Activated CD4-positive, alpha-beta memory T cell treated with anti-CD3 and anti-CD28 coated beads, Interleukin-2, amount 10 ng/mL, durations not matched to agents 7 days and 5 days (primary cell): ENCODE measurements around the gene COPS7B. TPM values are rescaled to one million over a fixed set of nuclear protein-coding genes. Genes with fewer than 3 reads are reported as not detected.

ENCODE experiments used
- CTCF ChIA-PET: fragments of 350-600 bp; sonication (Branson Sonifier 250); formaldehyde crosslinking; loops from one replicate; lab custom pipeline; 2021; ENCODE audit warnings: antibody characterized with exemption, inconsistent platforms; lab: Charles Lee
- POLR2A ChIA-PET: fragments of 350-600 bp; sonication (Branson Sonifier 250); formaldehyde crosslinking; loops from one replicate; lab custom pipeline; 2021; ENCODE audit warnings: antibody characterized with exemption; lab: Charles Lee
- DNase-seq: peaks from one replicate; pipeline ENCODE4 v3.0.0-alpha.2; 2020
- H3K27ac Mint-ChIP-seq: one replicate; pipeline ENCODE4 v1.8.0; 2021; ENCODE audit warnings: mild to moderate bottlenecking, mixed read lengths
- H3K27me3 Mint-ChIP-seq: one replicate; pipeline ENCODE4 v1.8.0; 2021; ENCODE audit warnings: mixed read lengths
- H3K36me3 Mint-ChIP-seq: one replicate; pipeline ENCODE4 v1.8.0; 2021; ENCODE audit warnings: low read depth, mixed read lengths
- H3K4me1 Mint-ChIP-seq: one replicate; pipeline ENCODE4 v1.8.0; 2021; ENCODE audit warnings: mixed read lengths
- H3K4me3 Mint-ChIP-seq: one replicate; pipeline ENCODE4 v1.8.0; 2021; ENCODE audit warnings: mild to moderate bottlenecking, mixed read lengths
- H3K9me3 Mint-ChIP-seq: one replicate; pipeline ENCODE4 v1.8.0; 2021; ENCODE audit warnings: mixed read lengths
- total RNA-seq, 2 experiments: library from RNA; stranded (reverse); gene quantifications; one replicate each; pipeline ENCODE4 v1.2.3, GENCODE V29; 2021

Gene COPS7B
- total RNA-seq, 2 experiments from 2014 or later, result 35.1 to 38.4 TPM

DNA sequence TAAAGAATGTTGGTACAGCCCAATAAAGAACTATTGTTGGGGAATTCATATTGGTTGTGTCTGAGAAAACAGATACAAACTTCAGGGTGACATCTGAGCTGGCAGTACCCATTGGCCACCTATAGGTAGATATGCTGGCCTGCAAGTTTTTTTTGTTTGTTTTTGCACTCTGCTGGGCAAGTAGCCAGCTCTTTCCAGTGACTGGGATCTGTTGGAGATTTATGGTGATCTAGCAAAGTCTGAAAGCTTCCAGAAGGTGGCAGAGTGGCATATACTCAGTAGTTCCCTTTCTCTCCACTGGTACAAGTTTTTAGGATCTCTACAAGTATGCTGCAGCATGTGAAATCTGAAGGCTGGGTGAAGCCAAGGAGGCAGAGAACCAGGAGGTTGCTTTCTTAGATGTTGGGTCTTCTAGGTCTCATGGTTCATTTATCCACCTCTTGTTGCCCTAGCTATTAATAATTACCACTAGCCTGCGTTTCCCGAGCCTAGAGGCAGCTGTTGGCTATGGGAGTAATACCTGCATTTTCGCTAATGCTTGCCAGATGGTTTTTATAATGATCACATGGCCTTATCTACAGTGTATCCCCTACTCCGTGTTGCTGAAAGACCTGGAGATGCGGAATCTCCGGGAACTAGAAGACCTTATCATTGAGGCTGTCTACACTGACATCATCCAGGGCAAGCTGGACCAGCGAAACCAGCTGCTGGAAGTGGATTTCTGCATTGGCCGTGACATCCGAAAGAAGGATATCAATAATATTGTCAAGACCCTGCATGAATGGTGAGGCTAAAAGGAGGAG is 9.5 kb downstream of the COPS7B start:
- ChIA-PET CTCF (no interaction called here), POLR2A (interaction anchor here (0.8 to 1.2 kb wide), 3 partner anchors 10 to 14 kb away, joined by 3 read pairs; partner anchors contain the start of gene PDE6D)
- DNase-seq, result no peak
- Mint-ChIP-seq H3K4me1 (no peaks in the 10 kb centered on the region), H3K27ac (no peak overlapping the region), H3K36me3 (peaks cover 51% of the 10 kb centered on the region), H3K4me3 (no peak overlapping the region), H3K27me3 (no peaks in the 10 kb centered on the region), H3K9me3 (no peaks in the 10 kb centered on the region)

DNA sequence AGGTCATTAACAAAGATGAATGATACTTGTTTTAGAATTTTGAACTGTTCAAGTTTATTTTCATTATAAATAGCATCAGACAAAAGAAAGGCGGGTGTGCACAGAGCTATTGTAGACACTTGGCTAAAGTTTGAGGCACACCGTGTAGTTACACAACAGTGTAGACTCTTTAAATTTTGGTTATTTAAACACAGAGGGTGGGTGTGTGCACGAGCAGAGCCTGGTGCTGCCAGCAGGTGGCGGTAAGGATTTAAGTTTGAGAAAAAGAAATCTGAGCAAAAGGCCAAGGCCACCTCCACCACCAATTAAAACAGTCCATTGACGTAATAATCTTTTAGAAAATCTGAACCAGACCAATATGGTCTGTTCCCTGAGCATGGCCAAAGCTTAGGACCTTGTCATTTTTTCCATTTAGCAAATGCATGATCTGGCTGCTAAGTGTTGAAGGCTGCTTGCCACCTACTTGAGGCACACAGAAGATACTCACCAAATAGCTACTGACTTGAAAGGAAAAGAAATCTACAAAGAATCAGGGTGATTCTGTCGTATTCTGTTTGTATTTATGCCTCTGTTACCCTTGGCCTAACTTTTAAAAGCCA is 14.3 kb downstream of the COPS7B start:
- ChIA-PET CTCF (interaction anchor here (0.6 to 1.7 kb wide), 8 partner anchors 17 to 552 kb away, joined by 3 to 8 read pairs (median 4); no protein-coding TSS in a partner anchor), POLR2A (interaction anchor here (2.0 kb wide), 1 partner anchor 14 kb away, joined by 4 read pairs; the partner anchor contains the start of gene COPS7B)
- H3K27me3 Mint-ChIP-seq, result no peaks in the 10 kb centered on the region
- peaks cover 50% of the 10 kb centered on the region for H3K36me3 Mint-ChIP-seq
- no peak overlapping the region for H3K4me3 Mint-ChIP-seq
- no peaks in the 10 kb centered on the region for H3K9me3 Mint-ChIP-seq
- no peak overlapping the region for H3K27ac Mint-ChIP-seq
- DNase-seq, result peak; percentile 55
- peaks cover 4% of the 10 kb centered on the region for H3K4me1 Mint-ChIP-seq

DNA sequence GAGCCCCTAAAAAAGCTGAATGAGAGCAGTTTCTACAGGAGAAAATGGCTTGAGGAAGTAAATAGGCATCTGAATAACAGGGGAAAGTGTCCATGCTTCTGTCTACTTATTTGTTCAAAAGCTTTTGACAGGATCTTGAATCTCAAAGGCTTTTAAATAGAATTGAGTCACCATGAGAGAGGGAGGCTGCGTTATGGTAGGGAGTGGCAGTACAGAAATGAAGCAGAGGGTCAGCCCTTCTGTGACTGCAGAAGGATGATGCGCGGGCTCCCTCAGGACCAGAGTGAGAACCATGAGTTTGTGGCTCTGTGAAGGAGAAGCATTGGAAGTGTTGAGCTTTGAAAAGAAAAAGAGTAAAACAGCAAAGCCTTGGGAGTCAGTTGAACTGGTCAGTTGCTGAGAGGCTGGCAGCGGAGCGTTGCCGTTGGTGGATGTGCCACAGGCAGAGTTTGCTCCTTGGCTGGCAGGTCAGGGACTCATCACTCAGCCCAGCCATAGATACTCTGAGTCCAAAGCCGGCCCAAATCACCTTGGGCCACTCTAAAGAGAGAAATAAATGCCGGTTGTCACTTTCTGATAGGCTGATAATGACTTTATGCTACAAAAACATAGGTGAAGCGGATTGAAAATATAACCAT is 17.4 kb downstream of the COPS7B start:
- no peak overlapping the region for H3K4me3 Mint-ChIP-seq
- POLR2A ChIA-PET, result no interaction called here
- no peak for DNase-seq
- H3K36me3 Mint-ChIP-seq, result peaks cover 41% of the 10 kb centered on the region
- no peaks in the 10 kb centered on the region for H3K9me3 Mint-ChIP-seq
- H3K4me1 Mint-ChIP-seq, result peaks cover 4% of the 10 kb centered on the region
- H3K27ac Mint-ChIP-seq, result no peak overlapping the region
- H3K27me3 Mint-ChIP-seq, result no peaks in the 10 kb centered on the region
- CTCF ChIA-PET, result interaction anchor here (0.7 kb wide), 1 partner anchor 128 kb away, joined by 4 read pairs; no protein-coding TSS in a partner anchor

DNA sequence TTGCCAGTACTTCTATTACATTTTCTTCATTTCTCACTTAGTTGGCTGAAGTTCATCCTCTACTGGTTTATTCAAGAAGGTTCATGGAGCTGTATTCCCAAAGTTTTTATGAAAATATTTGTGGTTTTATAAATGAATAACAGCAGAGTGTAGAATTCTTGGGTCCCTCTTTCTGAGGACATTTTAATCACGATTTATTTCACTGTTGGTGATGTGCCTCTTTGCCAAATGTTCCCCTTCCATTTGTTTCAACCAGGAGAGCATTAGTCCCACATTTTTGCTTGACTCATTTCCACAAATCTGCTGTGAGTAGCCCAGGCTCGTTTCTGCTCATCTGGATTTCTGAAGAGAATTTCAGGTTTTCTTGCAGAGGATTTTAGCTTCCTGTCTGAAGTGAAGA is 20.8 kb downstream of the COPS7B start:
- Mint-ChIP-seq H3K9me3 (no peaks in the 10 kb centered on the region), H3K27me3 (no peaks in the 10 kb centered on the region), H3K4me3 (no peak overlapping the region), H3K4me1 (peaks cover 4% of the 10 kb centered on the region), H3K36me3 (peaks cover 35% of the 10 kb centered on the region), H3K27ac (no peak overlapping the region)
- ChIA-PET POLR2A (no interaction called here), CTCF (no interaction called here)
- no peak for DNase-seq

DNA sequence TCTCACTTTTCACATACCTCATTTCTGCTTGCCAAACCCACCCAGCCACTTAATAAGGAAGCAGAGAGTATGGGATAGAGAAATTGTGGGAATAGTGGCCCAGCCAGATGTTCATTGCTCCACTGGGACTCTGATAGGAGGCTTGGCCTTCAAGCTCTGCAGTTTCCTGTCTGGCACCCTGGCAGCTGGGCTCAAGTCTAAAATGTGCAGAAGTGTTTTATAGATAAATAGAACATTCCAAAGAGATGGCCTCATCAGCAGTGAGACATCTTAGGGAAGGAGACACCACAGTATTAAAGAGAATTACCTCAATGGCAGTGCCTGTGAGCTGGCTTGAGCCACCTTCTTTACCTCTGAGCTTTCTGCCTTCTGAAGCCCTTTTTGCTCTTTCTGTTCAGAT is 24.7 kb downstream of the COPS7B start:
- H3K4me3 Mint-ChIP-seq, result no peak overlapping the region
- H3K27ac Mint-ChIP-seq, result no peak overlapping the region
- H3K27me3 Mint-ChIP-seq, result no peaks in the 10 kb centered on the region
- CTCF ChIA-PET, result no interaction called here
- H3K4me1 Mint-ChIP-seq, result no peaks in the 10 kb centered on the region
- H3K36me3 Mint-ChIP-seq, result peaks cover 24% of the 10 kb centered on the region
- DNase-seq, result no peak
- POLR2A ChIA-PET, result no interaction called here
- H3K9me3 Mint-ChIP-seq, result no peaks in the 10 kb centered on the region

DNA sequence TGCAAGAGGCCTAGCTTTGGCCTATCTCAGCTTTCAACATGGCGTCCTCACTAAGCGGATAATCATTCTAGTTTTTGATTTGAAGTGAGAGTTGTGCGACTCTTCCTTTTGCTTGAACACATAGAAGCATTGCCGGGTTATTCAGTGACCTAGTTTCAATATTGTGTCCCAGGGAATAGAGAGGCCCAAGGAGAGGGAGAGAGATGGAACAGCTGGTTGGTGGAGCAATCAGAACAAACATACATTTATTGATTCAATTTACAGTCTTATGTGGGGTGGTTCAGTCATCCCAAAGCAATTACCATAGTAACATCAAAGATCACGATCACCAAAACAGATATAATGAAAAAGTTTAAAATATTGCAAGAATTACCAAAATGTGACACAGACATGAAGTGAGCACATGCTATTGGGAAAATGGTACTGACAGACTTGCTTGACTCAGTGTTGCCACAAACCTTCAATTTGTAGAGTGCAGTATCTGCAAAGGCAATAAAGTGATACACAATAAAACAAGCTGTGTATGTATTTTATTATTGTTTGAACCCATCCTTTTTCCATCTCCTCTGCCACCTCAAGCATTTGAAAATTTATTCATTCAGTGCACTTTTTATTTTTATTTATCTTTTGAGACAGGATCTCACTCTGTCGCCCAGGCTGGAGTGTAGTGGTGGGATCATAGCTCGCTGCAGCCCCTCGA is 30.2 kb downstream of the COPS7B start:
- CTCF ChIA-PET, result no interaction called here
- DNase-seq, result no peak
- no peaks in the 10 kb centered on the region for H3K9me3 Mint-ChIP-seq
- peaks cover 7% of the 10 kb centered on the region for H3K36me3 Mint-ChIP-seq
- no peaks in the 10 kb centered on the region for H3K4me1 Mint-ChIP-seq
- POLR2A ChIA-PET, result no interaction called here
- H3K27me3 Mint-ChIP-seq, result no peaks in the 10 kb centered on the region
- H3K4me3 Mint-ChIP-seq, result no peak overlapping the region
- H3K27ac Mint-ChIP-seq, result no peak overlapping the region

DNA sequence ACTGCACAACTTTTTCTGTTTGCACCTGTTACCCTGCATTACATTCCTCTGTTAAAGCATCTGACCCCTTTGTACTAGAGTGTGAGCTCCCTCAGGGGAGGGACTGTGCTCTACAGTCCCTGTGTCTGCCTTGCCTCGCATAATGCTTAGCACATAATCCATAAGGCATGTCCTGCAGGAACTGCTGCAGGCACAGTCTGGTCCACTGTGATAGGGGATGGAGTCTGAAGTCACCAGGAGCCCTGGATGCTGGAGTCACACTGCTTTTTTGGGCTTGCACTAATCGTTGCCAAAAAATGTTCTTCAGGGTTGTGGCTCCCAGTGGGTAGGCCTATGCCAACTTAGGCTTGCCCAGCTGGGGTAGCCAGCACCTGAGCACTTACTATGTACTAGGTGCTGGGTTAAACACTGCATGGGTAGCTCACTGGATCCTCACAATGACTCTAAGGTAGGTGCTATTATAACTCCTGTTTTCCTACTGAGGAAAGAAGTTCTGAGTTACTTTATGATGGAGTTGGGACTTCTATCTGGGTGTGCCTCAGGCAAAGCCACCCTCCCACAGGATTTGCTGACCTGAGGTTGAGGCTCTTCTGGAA is 33.3 kb downstream of the COPS7B start:
- Mint-ChIP-seq H3K4me3 (no peak overlapping the region), H3K27me3 (no peaks in the 10 kb centered on the region), H3K9me3 (no peaks in the 10 kb centered on the region), H3K27ac (no peak overlapping the region), H3K36me3 (no peaks in the 10 kb centered on the region), H3K4me1 (no peaks in the 10 kb centered on the region)
- no peak for DNase-seq
- ChIA-PET CTCF (no interaction called here), POLR2A (no interaction called here)

DNA sequence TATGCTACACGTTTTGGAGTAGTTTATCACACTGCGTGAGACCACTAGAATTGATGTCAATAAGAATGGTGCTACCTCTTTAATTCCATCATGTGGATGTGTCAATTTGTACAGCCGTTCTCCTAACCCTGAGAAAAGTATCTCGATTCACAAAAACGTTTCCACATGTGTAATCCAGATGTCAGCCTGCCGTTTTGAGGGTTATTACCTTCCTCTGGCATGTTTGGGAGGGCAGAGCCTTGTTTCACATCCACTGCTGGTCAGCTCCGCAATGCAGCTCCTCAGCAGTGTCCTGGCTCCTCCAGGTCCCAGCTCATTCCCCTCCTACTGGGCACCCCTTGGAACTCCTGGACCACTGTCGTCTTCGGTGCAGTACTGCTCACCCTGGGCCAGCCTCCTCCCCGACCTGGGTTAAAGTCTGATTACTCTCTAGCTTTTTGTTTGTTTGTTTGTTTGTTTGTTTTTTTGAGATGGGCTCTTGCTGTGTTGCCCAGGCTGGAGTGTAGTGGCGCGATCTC is 34.6 kb downstream of the COPS7B start:
- Mint-ChIP-seq H3K36me3 (no peaks in the 10 kb centered on the region), H3K27me3 (no peaks in the 10 kb centered on the region), H3K4me1 (no peaks in the 10 kb centered on the region), H3K27ac (no peak overlapping the region), H3K9me3 (no peaks in the 10 kb centered on the region), H3K4me3 (no peak overlapping the region)
- POLR2A ChIA-PET, result no interaction called here
- DNase-seq, result no peak
- CTCF ChIA-PET, result no interaction called here

DNA sequence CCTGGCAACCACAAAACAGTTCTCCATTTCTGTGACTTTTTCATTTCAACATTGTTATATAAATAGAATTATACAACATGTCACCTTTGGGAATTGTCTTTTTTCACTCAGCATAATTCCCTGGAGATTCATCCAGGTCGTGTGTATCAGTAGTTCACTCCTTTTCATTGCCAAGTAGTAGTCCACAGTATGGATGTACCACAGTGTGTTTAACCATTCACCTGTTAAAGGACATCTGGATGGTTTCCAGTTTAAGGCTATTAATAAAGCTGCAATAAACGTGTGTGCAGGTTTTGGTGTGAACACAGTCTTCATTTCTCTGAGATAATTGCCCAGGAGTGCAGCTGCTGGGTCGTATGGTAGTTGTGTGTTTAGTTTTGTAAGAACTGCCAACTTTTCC is 35.7 kb downstream of the COPS7B start:
- H3K4me1 Mint-ChIP-seq, result no peaks in the 10 kb centered on the region
- no peaks in the 10 kb centered on the region for H3K27me3 Mint-ChIP-seq
- H3K27ac Mint-ChIP-seq, result no peak overlapping the region
- no peaks in the 10 kb centered on the region for H3K36me3 Mint-ChIP-seq
- DNase-seq, result no peak
- no peak overlapping the region for H3K4me3 Mint-ChIP-seq
- CTCF ChIA-PET, result no interaction called here
- no peaks in the 10 kb centered on the region for H3K9me3 Mint-ChIP-seq
- POLR2A ChIA-PET, result no interaction called here

DNA sequence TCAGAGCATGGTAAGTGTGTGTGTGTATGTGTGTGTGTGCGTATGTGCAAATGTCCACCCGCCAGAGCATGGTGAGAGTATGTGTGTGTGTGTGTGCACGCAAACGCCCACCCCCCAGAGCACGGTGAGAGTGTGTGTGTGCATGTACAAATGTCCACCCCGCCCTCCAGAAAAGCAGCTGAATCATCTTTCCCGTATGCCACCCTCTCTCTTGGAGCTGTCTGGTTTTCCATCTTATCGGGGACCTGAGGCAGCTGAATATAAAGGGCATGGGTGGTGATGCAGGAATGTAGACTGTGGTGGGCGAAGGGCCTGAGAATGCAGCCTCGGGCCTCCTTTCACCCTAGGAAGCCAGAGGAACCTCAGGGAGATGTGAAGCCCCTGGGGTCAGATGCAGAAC is 66.9 kb downstream of the COPS7B start:
- H3K4me3 Mint-ChIP-seq, result no peak overlapping the region
- no peak for DNase-seq
- peaks cover 9% of the 10 kb centered on the region for H3K27me3 Mint-ChIP-seq
- peaks cover 7% of the 10 kb centered on the region for H3K9me3 Mint-ChIP-seq
- ChIA-PET POLR2A (no interaction called here), CTCF (interaction anchor here (1.6 kb wide), 1 partner anchor 67 kb away, joined by 3 read pairs; no protein-coding TSS in a partner anchor)
- H3K4me1 Mint-ChIP-seq, result no peaks in the 10 kb centered on the region
- H3K36me3 Mint-ChIP-seq, result no peaks in the 10 kb centered on the region
- no peak overlapping the region for H3K27ac Mint-ChIP-seq

DNA sequence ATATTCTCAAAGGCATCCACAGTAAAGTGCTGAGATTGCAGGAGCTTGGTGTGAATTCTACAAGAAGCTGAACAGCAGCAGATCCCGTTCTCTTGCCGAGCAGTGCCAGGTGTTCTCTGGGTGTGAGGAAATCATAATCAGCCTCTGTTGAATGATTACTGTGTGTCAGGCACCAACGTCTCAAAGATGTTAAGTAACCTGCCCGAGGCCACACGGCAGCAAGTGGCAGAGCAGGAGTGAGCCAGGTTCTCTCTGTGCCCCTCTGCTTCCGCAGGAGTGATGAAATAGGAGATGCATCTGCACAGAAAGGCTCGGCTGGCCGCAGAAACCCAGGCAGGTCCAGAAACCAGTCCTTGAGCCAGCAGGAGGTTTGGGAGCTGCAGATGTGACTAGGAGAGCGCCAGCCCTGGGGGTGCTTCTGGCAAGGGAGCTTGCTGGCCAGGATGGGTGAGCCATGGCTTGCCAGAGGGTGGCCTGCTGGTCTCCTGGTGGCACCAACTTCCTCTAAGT is 68.4 kb downstream of the COPS7B start:
- Mint-ChIP-seq H3K27ac (no peak overlapping the region), H3K9me3 (no peaks in the 10 kb centered on the region), H3K4me1 (no peaks in the 10 kb centered on the region), H3K27me3 (peaks cover 8% of the 10 kb centered on the region), H3K4me3 (no peak overlapping the region), H3K36me3 (no peaks in the 10 kb centered on the region)
- ChIA-PET CTCF (interaction anchor here (0.8 to 1.6 kb wide), 2 partner anchors 9 to 65 kb away, joined by 3 to 4 read pairs; no protein-coding TSS in a partner anchor), POLR2A (no interaction called here)
- no peak for DNase-seq

DNA sequence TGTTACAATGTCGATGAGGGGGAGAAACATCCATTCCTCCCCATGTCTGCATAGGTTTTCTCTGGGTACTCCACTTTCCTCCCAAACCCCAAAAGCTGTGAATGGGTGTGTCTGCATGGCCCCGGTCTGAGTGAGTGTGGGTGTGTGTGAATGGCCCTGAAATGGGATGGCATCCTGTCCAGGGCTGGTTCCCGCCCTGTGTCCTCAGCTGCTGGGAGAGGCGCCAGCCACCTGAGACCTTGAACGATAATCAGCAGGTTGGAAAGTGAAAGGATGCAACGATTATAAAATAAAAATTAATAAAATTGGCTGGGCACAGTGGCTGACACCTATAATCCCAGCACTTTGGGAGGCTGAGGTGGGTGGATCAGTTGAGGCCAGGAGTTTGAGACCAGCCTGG is 70.7 kb downstream of the COPS7B start:
- H3K27ac Mint-ChIP-seq, result no peak overlapping the region
- no peaks in the 10 kb centered on the region for H3K27me3 Mint-ChIP-seq
- POLR2A ChIA-PET, result no interaction called here
- CTCF ChIA-PET, result no interaction called here
- no peak for DNase-seq
- no peaks in the 10 kb centered on the region for H3K4me1 Mint-ChIP-seq
- no peaks in the 10 kb centered on the region for H3K9me3 Mint-ChIP-seq
- H3K4me3 Mint-ChIP-seq, result no peak overlapping the region
- H3K36me3 Mint-ChIP-seq, result no peaks in the 10 kb centered on the region
